ENCODE data around the gene GNAO1.

The GNAO1 gene

GRCh38 chr16:56300891-56301850 lies 109.9 kb downstream of the GNAO1 start:
- DNase-seq = peak; percentile 18

DNA sequence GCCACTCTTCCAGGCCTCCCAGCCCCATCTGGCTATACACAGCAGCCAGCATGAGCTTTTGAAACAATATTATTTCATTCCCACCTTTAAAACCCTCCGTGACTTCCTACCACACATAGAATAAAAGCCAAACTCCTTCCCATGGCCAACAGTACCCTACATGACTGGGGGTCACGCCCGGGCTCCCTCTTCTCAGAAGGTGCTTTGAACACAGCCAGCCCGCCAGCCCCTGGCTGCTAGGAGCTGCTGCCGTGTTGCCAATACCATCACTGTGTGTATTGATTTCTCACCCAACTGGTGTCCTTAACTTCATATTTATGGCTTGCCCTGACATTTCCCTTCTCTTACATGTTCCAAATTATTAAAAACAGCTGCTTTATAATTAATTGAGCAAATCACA lies 111.2 kb downstream of the GNAO1 start:
- DNase-seq = no peak
- no peaks in the 10 kb centered on the region for H3K36me3 ChIP-seq (ENCODE audit: control insufficient read depth, insufficient read depth, low read length)
- no peak overlapping the region for H4K5ac ChIP-seq (ENCODE audit: low read length)
- no peaks in the 10 kb centered on the region for H3K79me2 ChIP-seq (ENCODE audit: control insufficient read depth, insufficient read depth, low read length)
- H3K23ac ChIP-seq (ENCODE audit: low read length) = no peak overlapping the region
- no peak overlapping the region for H3K9ac ChIP-seq (ENCODE audit: low read length)
- no peak overlapping the region for H3K27ac ChIP-seq (ENCODE audit: low read depth, low read length)
- H2BK15ac ChIP-seq (replicated peaks; ENCODE audit: low read depth) = no peak overlapping the region
- no peak overlapping the region for H3K4ac ChIP-seq (ENCODE audit: low read depth, low read length)
- no peak overlapping the region for H2BK120ac ChIP-seq (ENCODE audit: low read depth, low read length)
- H2AK5ac ChIP-seq (ENCODE audit: low read length) = no peak overlapping the region
- no peaks in the 10 kb centered on the region for H3K27me3 ChIP-seq (ENCODE audit: insufficient read depth, low read length, poor library complexity)
- no peak overlapping the region for H3K4me3 ChIP-seq (ENCODE audit: low read length)
- no peaks in the 10 kb centered on the region for H3K79me1 ChIP-seq (ENCODE audit: low read length)
- no CpG with 5 or more reads among the region's 5 CpGs for WGBS (ENCODE audit: extremely low coverage, insufficient coverage, low lambda C conversion rate)
- H4K8ac ChIP-seq (ENCODE audit: low read depth, low read length) = no peak overlapping the region
- H2BK5ac ChIP-seq (ENCODE audit: low read length) = no peak overlapping the region
- H3K4me2 ChIP-seq (ENCODE audit: low read length) = no peak overlapping the region
- no peak overlapping the region for H3K18ac ChIP-seq (ENCODE audit: low read length)
- H3K4me1 ChIP-seq (ENCODE audit: control insufficient read depth, low read depth, low read length) = peaks cover 4% of the 10 kb centered on the region
- H3K56ac ChIP-seq (ENCODE audit: low read length) = no peak overlapping the region

More at GRCh38 chr16:56300891-56301850, 109.9 kb downstream of the GNAO1 start:
- H4K5ac ChIP-seq (ENCODE audit: low read length) = no peak overlapping the region
- peaks cover 4% of the 10 kb centered on the region for H3K4me1 ChIP-seq (ENCODE audit: control insufficient read depth, low read depth, low read length)
- no CpG with 5 or more reads among the region's 14 CpGs for WGBS (ENCODE audit: extremely low coverage, insufficient coverage, low lambda C conversion rate)
- H3K4ac ChIP-seq (ENCODE audit: low read depth, low read length) = no peak overlapping the region
- no peak overlapping the region for H3K27ac ChIP-seq (ENCODE audit: low read depth, low read length)
- H2BK15ac ChIP-seq (replicated peaks; ENCODE audit: low read depth) = no peak overlapping the region
- H3K4me3 ChIP-seq (ENCODE audit: low read length) = no peak overlapping the region
- H3K9ac ChIP-seq (ENCODE audit: low read length) = no peak overlapping the region
- H3K56ac ChIP-seq (ENCODE audit: low read length) = no peak overlapping the region
- no peaks in the 10 kb centered on the region for H3K36me3 ChIP-seq (ENCODE audit: control insufficient read depth, insufficient read depth, low read length)
- no peak overlapping the region for H2BK5ac ChIP-seq (ENCODE audit: low read length)
- no peak overlapping the region for H2AK5ac ChIP-seq (ENCODE audit: low read length)
- H2BK120ac ChIP-seq (ENCODE audit: low read depth, low read length) = no peak overlapping the region
- no peaks in the 10 kb centered on the region for H3K27me3 ChIP-seq (ENCODE audit: insufficient read depth, low read length, poor library complexity)
- H3K79me2 ChIP-seq (ENCODE audit: control insufficient read depth, insufficient read depth, low read length) = no peaks in the 10 kb centered on the region
- no peak overlapping the region for H3K4me2 ChIP-seq (ENCODE audit: low read length)
- no peak overlapping the region for H3K23ac ChIP-seq (ENCODE audit: low read length)
- H3K79me1 ChIP-seq (ENCODE audit: low read length) = no peaks in the 10 kb centered on the region
- H4K8ac ChIP-seq (ENCODE audit: low read depth, low read length) = no peak overlapping the region
- H3K18ac ChIP-seq (ENCODE audit: low read length) = no peak overlapping the region

GRCh38 chr16:56303066-56303715 lies 111.9 kb downstream of the GNAO1 start:
- Histone ChIP-seq H2AK5ac (ENCODE audit: low read length) (no peak overlapping the region), H3K27ac (ENCODE audit: low read depth, low read length) (no peak overlapping the region), H3K18ac (ENCODE audit: low read length) (no peak overlapping the region), H2BK15ac (replicated peaks; ENCODE audit: low read depth) (no peak overlapping the region), H4K5ac (ENCODE audit: low read length) (no peak overlapping the region), H3K36me3 (ENCODE audit: control insufficient read depth, insufficient read depth, low read length) (no peaks in the 10 kb centered on the region), H3K4me3 (ENCODE audit: low read length) (no peak overlapping the region), H2BK120ac (ENCODE audit: low read depth, low read length) (no peak overlapping the region), H3K4me2 (ENCODE audit: low read length) (no peak overlapping the region), H3K4ac (ENCODE audit: low read depth, low read length) (no peak overlapping the region), H3K79me1 (ENCODE audit: low read length) (no peaks in the 10 kb centered on the region), H3K79me2 (ENCODE audit: control insufficient read depth, insufficient read depth, low read length) (no peaks in the 10 kb centered on the region), H3K9ac (ENCODE audit: low read length) (no peak overlapping the region), H3K4me1 (ENCODE audit: control insufficient read depth, low read depth, low read length) (peaks cover 4% of the 10 kb centered on the region), H3K27me3 (ENCODE audit: insufficient read depth, low read length, poor library complexity) (no peaks in the 10 kb centered on the region), H3K56ac (ENCODE audit: low read length) (no peak overlapping the region), H4K8ac (ENCODE audit: low read depth, low read length) (no peak overlapping the region), H3K23ac (ENCODE audit: low read length) (no peak overlapping the region), H2BK5ac (ENCODE audit: low read length) (no peak overlapping the region)
- DNase-seq = no peak
- no CpG with 5 or more reads among the region's 13 CpGs for WGBS (ENCODE audit: extremely low coverage, insufficient coverage, low lambda C conversion rate)

- no peak overlapping the region for H2BK120ac ChIP-seq (ENCODE audit: low read depth, low read length)
- H3K4ac ChIP-seq (ENCODE audit: low read depth, low read length) = no peak overlapping the region
- H3K9ac ChIP-seq (ENCODE audit: low read length) = no peak overlapping the region
- no CpG with 5 or more reads among the region's 6 CpGs for WGBS (ENCODE audit: extremely low coverage, insufficient coverage, low lambda C conversion rate)
- H2AK5ac ChIP-seq (ENCODE audit: low read length) = no peak overlapping the region
- no peak overlapping the region for H3K4me3 ChIP-seq (ENCODE audit: low read length)
- H3K79me2 ChIP-seq (ENCODE audit: control insufficient read depth, insufficient read depth, low read length) = no peaks in the 10 kb centered on the region
- no peak overlapping the region for H4K8ac ChIP-seq (ENCODE audit: low read depth, low read length)
- no peak overlapping the region for H4K5ac ChIP-seq (ENCODE audit: low read length)
- no peak overlapping the region for H3K27ac ChIP-seq (ENCODE audit: low read depth, low read length)
- no peaks in the 10 kb centered on the region for H3K36me3 ChIP-seq (ENCODE audit: control insufficient read depth, insufficient read depth, low read length)
- no peak overlapping the region for H2BK5ac ChIP-seq (ENCODE audit: low read length)
- no peak overlapping the region for H3K56ac ChIP-seq (ENCODE audit: low read length)
- H2BK15ac ChIP-seq (replicated peaks; ENCODE audit: low read depth) = no peak overlapping the region
- DNase-seq = no peak
- H3K4me1 ChIP-seq (ENCODE audit: control insufficient read depth, low read depth, low read length) = peaks cover 4% of the 10 kb centered on the region
- no peaks in the 10 kb centered on the region for H3K79me1 ChIP-seq (ENCODE audit: low read length)
- no peak overlapping the region for H3K18ac ChIP-seq (ENCODE audit: low read length)
- H3K4me2 ChIP-seq (ENCODE audit: low read length) = no peak overlapping the region
- no peaks in the 10 kb centered on the region for H3K27me3 ChIP-seq (ENCODE audit: insufficient read depth, low read length, poor library complexity)
- H3K23ac ChIP-seq (ENCODE audit: low read length) = no peak overlapping the region
These were observed 112.6 kb downstream of the GNAO1 start for GRCh38 chr16:56303880-56304279.

GRCh38 chr16:56305956-56306565 lies 114.8 kb downstream of the GNAO1 start:
- Histone ChIP-seq H2AK5ac (ENCODE audit: low read length) (no peak overlapping the region), H3K4me3 (ENCODE audit: low read length) (no peak overlapping the region), H3K36me3 (ENCODE audit: control insufficient read depth, insufficient read depth, low read length) (no peaks in the 10 kb centered on the region)

More at GRCh38 chr16:56305956-56306565, 114.8 kb downstream of the GNAO1 start:
- no peak overlapping the region for H3K27ac ChIP-seq (ENCODE audit: low read depth, low read length)
- H3K18ac ChIP-seq (ENCODE audit: low read length) = no peak overlapping the region
- no peak overlapping the region for H3K9ac ChIP-seq (ENCODE audit: low read length)
- H3K4ac ChIP-seq (ENCODE audit: low read depth, low read length) = no peak overlapping the region
- H2BK120ac ChIP-seq (ENCODE audit: low read depth, low read length) = no peak overlapping the region
- no peak overlapping the region for H4K8ac ChIP-seq (ENCODE audit: low read depth, low read length)
- no peak overlapping the region for H4K5ac ChIP-seq (ENCODE audit: low read length)
- no peaks in the 10 kb centered on the region for H3K79me1 ChIP-seq (ENCODE audit: low read length)
- H3K4me1 ChIP-seq (ENCODE audit: control insufficient read depth, low read depth, low read length) = peaks cover 4% of the 10 kb centered on the region
- WGBS (ENCODE audit: extremely low coverage, insufficient coverage, low lambda C conversion rate) = no CpG with 5 or more reads among the region's 9 CpGs
- no peak overlapping the region for H2BK5ac ChIP-seq (ENCODE audit: low read length)
- no peaks in the 10 kb centered on the region for H3K79me2 ChIP-seq (ENCODE audit: control insufficient read depth, insufficient read depth, low read length)
- no peaks in the 10 kb centered on the region for H3K27me3 ChIP-seq (ENCODE audit: insufficient read depth, low read length, poor library complexity)
- no peak overlapping the region for H3K4me2 ChIP-seq (ENCODE audit: low read length)
- H3K23ac ChIP-seq (ENCODE audit: low read length) = no peak overlapping the region
- no peak overlapping the region for H2BK15ac ChIP-seq (replicated peaks; ENCODE audit: low read depth)
- peak; percentile 60 for DNase-seq
- no peak overlapping the region for H3K56ac ChIP-seq (ENCODE audit: low read length)

Measured in mesendoderm (in vitro differentiated cells).